Measurements from ENCODE around the gene PTPRS.
A peak's percentile ranks its signal among the peaks of the same experiment; 100 is the strongest.

The PTPRS gene

GRCh38 chr19:5337126-5337525 is 3.5 kb downstream of the PTPRS start:
- Mint-ChIP-seq H3K27ac (no peak overlapping the region), H3K4me3 (peak overlapping the region in 2 of 3 experiments; percentile 47 to 72), H3K36me3 (ENCODE audit: low read depth) (no peaks in the 10 kb centered on the region), H3K4me1 (peaks cover 23% of the 10 kb centered on the region), H3K9me3 (no peaks in the 10 kb centered on the region), H3K27me3 (ENCODE audit: low read depth) (peaks cover 66% of the 10 kb centered on the region)
- no peak for TF ChIP-seq CTCF (IDR thresholded peaks at IDR 0.05; ENCODE audit: unreplicated experiment in 3 of 3)

- Mint-ChIP-seq H3K27me3 (ENCODE audit: low read depth) (peaks cover 59% of the 10 kb centered on the region), H3K36me3 (ENCODE audit: low read depth) (no peaks in the 10 kb centered on the region), H3K4me3 (peak overlapping the region in 1 of 3 experiments; percentile 50), H3K4me1 (peaks cover 23% of the 10 kb centered on the region), H3K9me3 (no peaks in the 10 kb centered on the region), H3K27ac (no peak overlapping the region)
- no peak for TF ChIP-seq CTCF (IDR thresholded peaks at IDR 0.05; ENCODE audit: unreplicated experiment in 3 of 3)
These were observed 4.2 kb downstream of the PTPRS start for GRCh38 chr19:5336195-5336965.

GRCh38 chr19:5335593-5335992 is 5.0 kb downstream of the PTPRS start:
- no peak for TF ChIP-seq CTCF (IDR thresholded peaks at IDR 0.05; ENCODE audit: unreplicated experiment in 3 of 3)
- no peaks in the 10 kb centered on the region for H3K9me3 Mint-ChIP-seq
- no peak overlapping the region for H3K27ac Mint-ChIP-seq
- peak overlapping the region in 2 of 3 experiments; percentile 4 to 51 for H3K4me3 Mint-ChIP-seq
- H3K27me3 Mint-ChIP-seq (ENCODE audit: low read depth): peaks cover 54% of the 10 kb centered on the region
- peaks cover 23% of the 10 kb centered on the region for H3K4me1 Mint-ChIP-seq
- H3K36me3 Mint-ChIP-seq (ENCODE audit: low read depth): no peaks in the 10 kb centered on the region

- Mint-ChIP-seq H3K4me1 (peaks cover 23% of the 10 kb centered on the region), H3K27ac (no peak overlapping the region), H3K9me3 (no peaks in the 10 kb centered on the region), H3K27me3 (ENCODE audit: low read depth) (peaks cover 54% of the 10 kb centered on the region), H3K36me3 (ENCODE audit: low read depth) (no peaks in the 10 kb centered on the region), H3K4me3 (peak overlapping the region in 2 of 3 experiments; percentile 10 to 24)
- no peak for TF ChIP-seq CTCF (IDR thresholded peaks at IDR 0.05; ENCODE audit: unreplicated experiment in 3 of 3)
These were observed 5.7 kb downstream of the PTPRS start for GRCh38 chr19:5334824-5335500.

GRCh38 chr19:5334366-5334739 is 6.3 kb downstream of the PTPRS start:
- Mint-ChIP-seq H3K9me3 (no peaks in the 10 kb centered on the region), H3K36me3 (ENCODE audit: low read depth) (no peaks in the 10 kb centered on the region), H3K27me3 (ENCODE audit: low read depth) (peaks cover 52% of the 10 kb centered on the region), H3K4me1 (peaks cover 23% of the 10 kb centered on the region), H3K4me3 (no peak overlapping the region), H3K27ac (no peak overlapping the region)
- TF ChIP-seq CTCF (IDR thresholded peaks at IDR 0.05; ENCODE audit: unreplicated experiment in 3 of 3): no peak

All from nephron (organoid).